ENCODE data around the gene MRE11. TPM values are rescaled to one million over a fixed set of nuclear protein-coding genes. Genes with fewer than 3 reads are reported as not detected.

The MRE11 gene
- total RNA-seq, 3 donors from 2014 or later = 15.3 to 18.0 (median 16.9) TPM

DNA sequence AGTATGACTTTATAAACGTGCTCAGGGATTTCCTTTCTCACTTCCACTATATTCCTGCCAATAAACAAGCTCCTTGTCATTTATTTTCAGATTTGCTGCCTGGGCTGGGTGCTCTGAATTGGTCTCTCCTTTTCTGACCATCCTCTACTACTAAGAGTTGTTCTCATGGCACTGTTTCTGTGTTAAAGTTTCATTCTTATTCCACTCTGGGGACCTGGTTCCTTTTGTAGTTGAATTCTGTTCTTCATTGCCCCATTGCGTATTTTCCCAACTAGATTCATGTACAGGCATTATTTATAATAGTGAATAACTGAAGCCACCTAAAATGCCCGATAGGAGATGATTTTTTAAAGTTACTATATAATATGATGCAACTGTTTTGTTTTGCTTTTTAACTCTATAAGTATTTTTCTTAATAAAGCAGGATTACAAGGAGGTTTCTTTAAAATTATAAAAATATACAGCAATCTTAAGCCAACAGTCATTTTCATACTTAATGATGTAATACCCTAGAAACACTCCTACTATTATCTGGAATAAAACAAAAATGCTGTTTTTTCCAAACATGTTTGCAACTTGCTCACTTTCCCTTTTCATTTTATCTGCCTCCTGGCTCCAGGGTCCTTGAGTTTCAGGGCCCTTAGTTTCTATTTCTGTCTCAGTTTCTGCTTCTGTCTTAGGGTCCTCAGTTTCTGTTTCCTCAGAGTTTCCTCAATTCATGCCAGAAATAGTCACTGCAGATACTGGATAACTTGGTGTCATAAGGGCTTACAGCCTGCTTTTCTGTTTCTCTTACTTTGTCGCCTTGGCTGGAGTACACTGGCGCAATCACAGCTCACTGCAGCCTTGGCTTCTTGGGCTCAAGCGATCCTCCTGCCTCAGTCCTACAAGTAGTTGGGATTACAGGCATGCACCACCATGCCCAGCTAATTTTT lies 40.3 kb upstream of the MRE11 start:
- Histone ChIP-seq H3K4me3 (no peak overlapping the region), H3K4me1 (ENCODE audit: low read depth) (peaks cover 11% of the 10 kb centered on the region), H3K9me3 (no peaks in the 10 kb centered on the region), H3K36me3 (ENCODE audit: low read depth) (no peaks in the 10 kb centered on the region)
- no peak for TF ChIP-seq CTCF (IDR thresholded peaks at IDR 0.05)
- ATAC-seq (no peak), DNase-seq (no peak)
- intact Hi-C loops (cut with DNase I, micrococcal nuclease) = no loop called here

- H3K4me3 ChIP-seq = no peak overlapping the region
- no peaks in the 10 kb centered on the region for H3K36me3 ChIP-seq (ENCODE audit: low read depth)
- no peak for ATAC-seq
- DNase-seq = no peak
- intact Hi-C loops (cut with DNase I, micrococcal nuclease) = no loop called here
- no peaks in the 10 kb centered on the region for H3K9me3 ChIP-seq
- TF ChIP-seq CTCF (IDR thresholded peaks at IDR 0.05) = no peak
- peaks cover 4% of the 10 kb centered on the region for H3K4me1 ChIP-seq (ENCODE audit: low read depth)
These were observed 39.6 kb upstream of the MRE11 start for GRCh38 chr11:94533206-94533605.

DNA sequence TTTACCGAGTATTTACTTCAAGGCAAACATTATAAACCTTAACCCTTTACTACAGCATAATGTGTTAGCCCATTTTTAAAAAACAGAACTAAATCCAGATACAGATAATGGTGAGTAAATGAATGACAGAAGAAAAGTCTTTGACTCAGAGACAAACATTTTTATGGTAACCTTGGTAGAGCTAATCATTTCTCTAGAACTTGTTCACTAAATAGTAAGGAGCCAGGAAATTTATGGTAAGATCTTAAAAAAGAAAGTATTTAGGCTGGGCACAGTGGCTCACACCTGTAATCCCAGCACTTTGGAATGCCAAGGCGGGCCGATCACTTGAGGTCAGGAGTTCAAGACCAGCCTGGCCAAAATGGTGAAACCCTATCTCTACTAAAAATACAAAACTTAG lies 38.6 kb upstream of the MRE11 start:
- peaks cover 4% of the 10 kb centered on the region for H3K4me1 ChIP-seq (ENCODE audit: low read depth)
- H3K4me3 ChIP-seq = no peak overlapping the region
- H3K9me3 ChIP-seq = no peaks in the 10 kb centered on the region
- ATAC-seq (no peak), DNase-seq (no peak)
- intact Hi-C loops (cut with DNase I, micrococcal nuclease) = no loop called here
- no peaks in the 10 kb centered on the region for H3K36me3 ChIP-seq (ENCODE audit: low read depth)
- TF ChIP-seq CTCF (IDR thresholded peaks at IDR 0.05) = no peak

DNA sequence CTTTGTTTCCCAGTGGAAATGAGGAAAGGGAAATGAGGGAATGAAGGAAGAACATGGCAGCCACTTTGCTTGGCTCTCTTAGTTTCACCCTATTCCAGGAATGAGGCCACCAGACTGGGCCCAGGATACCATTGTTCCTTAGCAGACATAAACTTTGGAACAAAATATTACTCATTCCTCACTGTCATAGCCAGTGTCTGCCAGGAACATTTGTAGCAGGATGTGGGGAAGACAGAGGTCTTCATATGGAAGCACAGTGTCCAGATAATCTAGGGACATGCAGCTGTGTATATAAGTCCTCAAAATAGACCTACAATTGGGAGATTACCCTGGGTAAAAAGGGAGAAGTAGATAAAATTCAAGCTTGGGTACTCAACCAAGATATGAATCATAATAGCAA lies 34.9 kb upstream of the MRE11 start:
- H3K9me3 ChIP-seq = no peaks in the 10 kb centered on the region
- intact Hi-C loops (cut with DNase I, micrococcal nuclease) = loop anchor here in 1 of 2 donors (10.0 kb wide), 1 partner anchor 366 kb away; no protein-coding TSS in a partner anchor
- ATAC-seq (no peak), DNase-seq (no peak)
- TF ChIP-seq CTCF (IDR thresholded peaks at IDR 0.05) = no peak
- no peaks in the 10 kb centered on the region for H3K36me3 ChIP-seq (ENCODE audit: low read depth)
- H3K4me1 ChIP-seq (ENCODE audit: low read depth) = peaks cover 3% of the 10 kb centered on the region
- H3K4me3 ChIP-seq = no peak overlapping the region

DNA sequence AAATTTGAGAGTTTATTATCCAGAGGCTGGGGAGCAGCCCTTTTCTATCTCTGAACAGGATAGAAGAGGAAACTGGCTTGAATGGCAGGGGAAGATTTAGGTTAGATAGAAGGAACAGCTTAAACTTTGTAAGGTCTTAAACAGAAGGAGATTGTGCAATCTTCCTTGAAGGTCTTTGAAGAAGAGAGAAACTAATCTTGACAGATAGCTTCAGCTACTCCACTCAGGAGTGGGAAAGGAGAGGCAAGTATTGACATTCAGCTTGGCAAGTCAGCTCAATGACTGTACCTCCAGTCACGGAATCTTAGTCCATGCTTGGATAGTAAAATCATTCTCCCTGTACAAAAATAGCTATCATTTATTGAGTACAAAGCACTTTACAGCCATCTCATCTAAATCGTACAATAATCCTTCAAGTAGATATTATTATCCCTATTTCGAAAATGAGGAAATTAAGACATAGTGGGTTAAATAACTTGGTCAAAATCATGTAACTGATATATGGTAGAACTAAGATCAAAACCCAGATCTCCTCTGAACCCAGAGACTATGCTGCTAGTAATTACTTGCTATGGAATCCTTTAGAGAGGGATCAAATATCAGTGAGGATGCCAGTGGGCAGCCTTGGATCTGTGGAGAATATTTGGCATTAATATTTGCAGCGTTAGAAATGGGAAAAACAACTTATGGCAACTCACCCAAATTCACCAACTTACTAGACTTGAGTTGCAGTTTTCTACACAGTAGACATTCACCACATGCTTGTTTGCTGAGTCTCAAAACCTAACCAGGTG lies 33.2 kb upstream of the MRE11 start:
- H3K4me1 ChIP-seq (ENCODE audit: low read depth) = peaks cover 3% of the 10 kb centered on the region
- no peak for TF ChIP-seq CTCF (IDR thresholded peaks at IDR 0.05)
- H3K9me3 ChIP-seq = no peaks in the 10 kb centered on the region
- no peak for DNase-seq
- ATAC-seq = no peak
- no peaks in the 10 kb centered on the region for H3K36me3 ChIP-seq (ENCODE audit: low read depth)
- intact Hi-C loops (cut with DNase I, micrococcal nuclease) = loop anchor here in 1 of 2 donors (10.0 kb wide), 1 partner anchor 368 kb away; no protein-coding TSS in a partner anchor
- H3K4me3 ChIP-seq = no peak overlapping the region

All from mucosa of descending colon (tissue), 3 donors.